ENCODE measurements around the gene PCDH17. TPM values are rescaled to one million over a fixed set of nuclear protein-coding genes. Genes with fewer than 3 reads are reported as not detected.

The PCDH17 gene
- total RNA-seq, 1 experiment from 2014 or later = 0.85 TPM

DNA sequence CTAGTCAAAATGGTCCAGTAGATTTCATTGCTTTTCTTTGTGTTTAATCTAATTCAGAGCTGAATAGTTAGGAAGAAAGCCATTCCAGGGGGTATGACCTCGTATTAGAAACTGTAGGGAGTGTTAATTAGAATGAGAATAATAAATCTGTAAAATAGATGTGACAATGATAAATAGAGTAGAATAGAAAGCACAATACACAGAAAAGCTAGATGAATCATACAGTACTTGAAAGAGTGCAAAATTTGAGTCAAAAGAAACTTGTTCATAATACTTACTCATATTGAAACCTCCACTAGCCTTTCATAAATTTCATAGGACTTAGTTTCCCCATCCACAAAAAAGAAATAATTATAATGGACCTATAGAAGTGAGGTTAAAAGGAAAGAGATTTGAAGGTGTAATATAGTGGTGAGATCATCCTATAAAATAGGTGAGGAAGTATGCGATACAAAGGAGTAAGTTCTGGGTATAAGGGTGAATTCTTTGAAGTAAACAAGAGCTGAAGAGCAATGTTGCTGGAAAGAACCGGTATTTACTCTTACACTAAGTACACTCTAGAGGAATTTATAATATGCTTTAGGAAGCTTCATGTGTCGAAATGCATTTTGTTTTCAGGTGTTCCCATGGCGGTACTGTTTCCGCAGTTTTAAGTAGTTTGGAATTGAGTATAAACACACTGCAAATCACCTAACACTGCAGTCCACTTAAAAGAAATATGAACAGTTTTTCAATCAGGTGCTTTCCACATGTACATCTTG, 21.9 kb downstream of the PCDH17 start (continued):
- TF ChIP-seq ATF3 (CRISPR knock-in tag; conservative IDR thresholded peaks at IDR 0.05) = no peak
- TF ChIP-seq ZNF121 (CRISPR knock-in tag; IDR thresholded peaks at IDR 0.05) = no peak
- TF ChIP-seq HMGA2 (CRISPR knock-in tag; IDR thresholded peaks at IDR 0.05) = no peak
- TF ChIP-seq, protein P1, sequence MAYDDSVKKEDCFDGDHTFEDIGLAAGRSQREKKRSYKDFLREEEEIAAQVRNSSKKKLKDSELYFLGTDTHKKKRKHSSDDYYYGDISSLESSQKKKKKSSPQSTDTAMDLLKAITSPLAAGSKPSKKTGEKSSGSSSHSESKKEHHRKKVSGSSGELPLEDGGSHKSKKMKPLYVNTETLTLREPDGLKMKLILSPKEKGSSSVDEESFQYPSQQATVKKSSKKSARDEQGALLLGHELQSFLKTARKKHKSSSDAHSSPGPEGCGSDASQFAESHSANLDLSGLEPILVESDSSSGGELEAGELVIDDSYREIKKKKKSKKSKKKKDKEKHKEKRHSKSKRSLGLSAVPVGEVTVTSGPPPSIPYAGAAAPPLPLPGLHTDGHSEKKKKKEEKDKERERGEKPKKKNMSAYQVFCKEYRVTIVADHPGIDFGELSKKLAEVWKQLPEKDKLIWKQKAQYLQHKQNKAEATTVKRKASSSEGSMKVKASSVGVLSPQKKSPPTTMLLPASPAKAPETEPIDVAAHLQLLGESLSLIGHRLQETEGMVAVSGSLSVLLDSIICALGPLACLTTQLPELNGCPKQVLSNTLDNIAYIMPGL (CRISPR knock-in tag; IDR thresholded peaks at IDR 0.05) = no peak
- no peak for TF ChIP-seq ZBTB21 (CRISPR knock-in tag; IDR thresholded peaks at IDR 0.05; ENCODE audit: borderline replicate concordance)
- TF ChIP-seq NFATC4 (CRISPR knock-in tag; IDR thresholded peaks at IDR 0.05) = no peak
- no peak for TF ChIP-seq FOXP1 (CRISPR knock-in tag; IDR thresholded peaks at IDR 0.05; ENCODE audit: borderline replicate concordance)
- no peak for TF ChIP-seq NR2C2 (CRISPR knock-in tag; IDR thresholded peaks at IDR 0.05)

DNA sequence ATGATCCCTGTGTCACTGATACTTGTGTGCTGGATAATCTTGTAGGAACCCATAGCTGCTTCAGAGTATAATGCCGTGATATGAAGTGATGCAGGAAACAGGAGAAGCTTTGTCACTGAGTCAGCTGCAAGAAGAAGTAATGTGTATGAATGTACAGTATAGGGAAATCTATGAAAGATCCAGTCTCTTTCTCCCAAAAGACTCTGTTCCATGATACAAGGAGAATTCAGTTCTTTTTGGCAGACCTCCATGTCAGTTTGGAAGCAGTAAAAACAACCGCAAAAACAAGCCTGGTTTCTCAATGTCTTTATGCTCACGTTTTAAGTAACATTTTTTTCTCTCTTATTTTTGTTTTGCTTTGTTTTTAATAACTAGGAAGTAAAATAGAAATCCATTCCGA, 33.9 kb downstream of the PCDH17 start:
- Mint-ChIP-seq H3K36me3 (no peaks in the 10 kb centered on the region), H3K27ac (no peak overlapping the region), H3K4me1 (peaks cover 12% of the 10 kb centered on the region), H3K27me3 (ENCODE audit: low read depth) (no peaks in the 10 kb centered on the region), H3K9me3 (no peaks in the 10 kb centered on the region), H3K4me3 (no peak overlapping the region)
- DNase-seq (ENCODE audit: low spot score) = no peak
- no peak for ATAC-seq
- ChIA-PET CTCF (interaction anchor here (1.0 kb wide), 1 partner anchor 32 kb away, joined by 3 read pairs; no protein-coding TSS in a partner anchor), POLR2A (no interaction called here)
- TF ChIP-seq ZSCAN18 (CRISPR knock-in tag; IDR thresholded peaks at IDR 0.05) (no peak), ZBTB43 (CRISPR knock-in tag; IDR thresholded peaks at IDR 0.05) (no peak), ZNF232 (CRISPR knock-in tag; IDR thresholded peaks at IDR 0.05) (no peak), ELF4 (CRISPR knock-in tag; IDR thresholded peaks at IDR 0.05; ENCODE audit: low read depth) (no peak), ZNF138 (CRISPR knock-in tag; conservative IDR thresholded peaks at IDR 0.05) (no peak), PRRX2 (CRISPR knock-in tag; IDR thresholded peaks at IDR 0.05) (no peak), SP1 (CRISPR knock-in tag; conservative IDR thresholded peaks at IDR 0.05) (no peak), NR3C1 (CRISPR knock-in tag; conservative IDR thresholded peaks at IDR 0.05; ENCODE audit: low read depth) (no peak), TP53 (CRISPR knock-in tag; IDR thresholded peaks at IDR 0.05) (no peak), ATF6 (CRISPR knock-in tag; IDR thresholded peaks at IDR 0.05) (no peak), AR (CRISPR knock-in tag; IDR thresholded peaks at IDR 0.05) (no peak)
- TF ChIP-seq, protein P2, sequence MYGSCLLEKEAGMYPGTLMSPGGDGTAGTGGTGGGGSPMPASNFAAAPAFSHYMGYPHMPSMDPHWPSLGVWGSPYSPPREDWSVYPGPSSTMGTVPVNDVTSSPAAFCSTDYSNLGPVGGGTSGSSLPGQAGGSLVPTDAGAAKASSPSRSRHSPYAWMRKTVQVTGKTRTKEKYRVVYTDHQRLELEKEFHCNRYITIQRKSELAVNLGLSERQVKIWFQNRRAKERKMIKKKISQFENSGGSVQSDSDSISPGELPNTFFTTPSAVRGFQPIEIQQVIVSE (CRISPR knock-in tag; IDR thresholded peaks at IDR 0.05; ENCODE audit: borderline replicate concordance) = no peak
- TF ChIP-seq, protein P3, sequence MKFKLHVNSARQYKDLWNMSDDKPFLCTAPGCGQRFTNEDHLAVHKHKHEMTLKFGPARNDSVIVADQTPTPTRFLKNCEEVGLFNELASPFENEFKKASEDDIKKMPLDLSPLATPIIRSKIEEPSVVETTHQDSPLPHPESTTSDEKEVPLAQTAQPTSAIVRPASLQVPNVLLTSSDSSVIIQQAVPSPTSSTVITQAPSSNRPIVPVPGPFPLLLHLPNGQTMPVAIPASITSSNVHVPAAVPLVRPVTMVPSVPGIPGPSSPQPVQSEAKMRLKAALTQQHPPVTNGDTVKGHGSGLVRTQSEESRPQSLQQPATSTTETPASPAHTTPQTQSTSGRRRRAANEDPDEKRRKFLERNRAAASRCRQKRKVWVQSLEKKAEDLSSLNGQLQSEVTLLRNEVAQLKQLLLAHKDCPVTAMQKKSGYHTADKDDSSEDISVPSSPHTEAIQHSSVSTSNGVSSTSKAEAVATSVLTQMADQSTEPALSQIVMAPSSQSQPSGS (CRISPR knock-in tag; IDR thresholded peaks at IDR 0.05; ENCODE audit: borderline replicate concordance, low read depth) = no peak
- TF ChIP-seq, protein P4, sequence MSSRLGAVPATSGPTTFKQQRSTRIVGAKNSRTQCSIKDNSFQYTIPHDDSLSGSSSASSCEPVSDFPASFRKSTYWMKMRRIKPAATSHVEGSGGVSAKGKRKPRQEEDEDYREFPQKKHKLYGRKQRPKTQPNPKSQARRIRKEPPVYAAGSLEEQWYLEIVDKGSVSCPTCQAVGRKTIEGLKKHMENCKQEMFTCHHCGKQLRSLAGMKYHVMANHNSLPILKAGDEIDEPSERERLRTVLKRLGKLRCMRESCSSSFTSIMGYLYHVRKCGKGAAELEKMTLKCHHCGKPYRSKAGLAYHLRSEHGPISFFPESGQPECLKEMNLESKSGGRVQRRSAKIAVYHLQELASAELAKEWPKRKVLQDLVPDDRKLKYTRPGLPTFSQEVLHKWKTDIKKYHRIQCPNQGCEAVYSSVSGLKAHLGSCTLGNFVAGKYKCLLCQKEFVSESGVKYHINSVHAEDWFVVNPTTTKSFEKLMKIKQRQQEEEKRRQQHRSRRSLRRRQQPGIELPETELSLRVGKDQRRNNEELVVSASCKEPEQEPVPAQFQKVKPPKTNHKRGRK (CRISPR knock-in tag; IDR thresholded peaks at IDR 0.05; ENCODE audit: borderline replicate concordance) = no peak

All from WTC11 (cell line).